Measurements from ENCODE around the gene SYT17.

The SYT17 gene

DNA sequence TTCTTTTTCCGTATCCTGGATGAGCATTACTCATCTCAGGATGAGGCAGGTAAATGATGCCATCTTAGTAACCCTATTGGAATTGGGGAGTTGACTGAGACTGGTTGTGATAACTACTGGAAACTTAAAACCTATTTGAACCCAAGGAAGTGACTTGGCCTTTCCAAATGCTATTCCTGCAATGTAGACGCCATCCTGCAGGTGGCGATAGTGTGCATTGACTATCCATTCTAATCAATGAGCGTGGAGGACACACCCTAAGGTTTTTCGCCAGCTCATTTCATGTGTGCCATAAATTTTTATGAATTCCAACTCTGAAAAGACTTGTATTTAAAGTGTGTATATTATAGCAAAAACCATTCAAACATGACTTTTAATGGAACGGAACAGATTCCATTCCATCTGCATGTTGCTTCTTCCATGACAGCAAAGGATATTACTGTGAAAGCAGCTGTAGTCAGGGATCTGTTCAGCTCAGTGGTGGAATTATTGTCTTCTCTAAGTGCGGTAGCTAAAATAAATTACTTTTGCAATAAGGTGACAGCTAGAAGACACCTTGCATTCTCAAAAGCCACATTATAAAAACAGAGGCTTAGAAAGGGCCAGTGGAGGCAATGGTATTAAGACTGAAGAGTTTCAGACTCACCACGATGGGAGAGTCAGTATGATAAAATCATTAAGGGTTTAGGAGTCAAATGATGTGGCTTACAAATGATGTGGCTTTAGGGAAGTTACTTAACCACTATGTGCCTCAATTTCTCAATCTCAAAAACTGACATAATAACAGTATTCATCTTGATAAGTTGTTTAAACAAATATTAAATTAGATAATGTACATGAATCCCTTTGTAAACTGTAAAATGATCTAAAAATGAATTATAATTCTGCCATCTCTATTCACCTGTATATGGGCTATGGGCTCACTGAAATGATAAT lies 55.5 kb downstream of the SYT17 start:
- DNase-seq: peak; percentile 66

GRCh38 chr16:19225651-19226050 lies 57.6 kb downstream of the SYT17 start:
- no peak for DNase-seq

DNA sequence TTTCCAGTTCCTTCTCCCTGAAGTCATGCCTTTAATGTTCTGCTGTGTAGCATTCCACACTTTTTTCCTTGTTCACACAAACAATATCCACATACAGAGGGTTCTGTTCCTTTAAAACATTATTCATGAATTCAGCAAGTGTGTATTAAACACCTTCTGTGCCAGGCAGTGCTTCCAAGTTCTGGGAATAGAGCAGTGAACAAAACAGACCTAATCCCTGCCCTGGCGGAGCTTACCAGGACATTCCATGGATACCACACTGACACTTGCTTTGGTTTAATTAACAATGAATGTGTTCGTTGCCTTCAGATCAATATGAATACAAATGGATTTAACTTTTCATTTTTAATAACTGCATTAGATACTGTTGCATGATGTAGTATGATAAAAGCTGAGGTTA lies 59.6 kb downstream of the SYT17 start:
- no peak for DNase-seq

DNA sequence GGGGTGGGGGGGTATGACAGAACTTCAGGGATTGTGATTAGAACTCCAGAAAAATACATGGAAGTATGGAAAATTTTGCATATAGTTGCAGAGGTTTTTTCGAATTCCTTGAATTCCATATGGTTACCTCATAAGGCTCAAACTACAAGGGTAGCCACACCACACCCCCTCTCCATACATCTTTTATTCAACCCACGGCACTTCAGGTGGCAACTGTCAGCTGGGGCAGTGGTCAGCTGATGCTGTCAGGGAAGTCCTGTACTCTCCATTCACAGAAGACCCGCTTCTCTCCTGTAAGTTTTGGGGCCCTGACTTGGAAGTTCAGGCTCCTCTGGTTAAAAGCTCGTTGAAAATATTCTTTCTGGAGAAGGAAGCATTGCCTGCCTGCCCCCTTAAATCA lies 60.0 kb downstream of the SYT17 start:
- DNase-seq: no peak

- no peak for DNase-seq
Observed at GRCh38 chr16:19228575-19228974, 60.5 kb downstream of the SYT17 start.

DNA sequence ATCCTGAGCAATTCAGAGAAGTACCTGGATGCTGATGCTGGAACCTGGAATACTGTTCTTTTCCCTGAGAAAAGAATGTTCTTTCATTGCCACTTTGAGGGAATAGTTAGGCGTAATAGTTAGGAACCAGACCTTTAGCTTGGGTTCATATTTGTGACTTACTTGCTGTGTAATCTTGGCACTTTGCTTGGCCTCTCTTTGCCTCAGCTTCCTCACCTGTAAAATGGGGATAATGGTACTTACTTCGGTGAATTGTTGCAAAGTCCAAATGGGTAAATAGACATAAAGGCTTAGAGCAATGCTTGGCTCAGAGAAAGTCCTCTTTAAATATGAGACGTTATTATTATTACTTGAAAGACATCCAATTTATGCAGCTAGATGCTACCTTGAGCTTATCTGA lies 62.5 kb downstream of the SYT17 start:
- no peak for DNase-seq

GRCh38 chr16:19231881-19232280 lies 63.8 kb downstream of the SYT17 start:
- no peak for DNase-seq

DNA sequence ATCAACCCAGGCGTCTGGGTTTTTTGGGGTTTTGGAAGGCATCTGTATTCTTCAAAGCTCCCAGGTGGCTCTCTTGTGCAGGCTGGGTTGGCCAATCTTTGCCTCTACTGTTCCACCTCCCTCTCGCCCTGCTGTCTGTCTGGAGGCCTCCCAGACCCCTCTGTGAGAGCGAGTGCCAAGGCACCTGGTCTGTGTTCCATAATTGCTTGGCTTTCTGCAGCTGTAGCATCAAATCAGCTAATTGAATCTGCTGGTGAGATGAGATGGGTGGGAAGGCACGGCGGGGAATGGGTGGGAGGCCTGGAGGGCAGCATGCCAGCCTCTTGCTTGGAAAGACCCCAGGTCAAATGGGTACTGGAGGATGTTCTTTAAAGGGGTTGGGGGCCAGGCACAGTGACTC lies 64.9 kb downstream of the SYT17 start:
- DNase-seq: no peak

GRCh38 chr16:19235478-19235877 lies 67.4 kb downstream of the SYT17 start:
- no peak for DNase-seq

DNA sequence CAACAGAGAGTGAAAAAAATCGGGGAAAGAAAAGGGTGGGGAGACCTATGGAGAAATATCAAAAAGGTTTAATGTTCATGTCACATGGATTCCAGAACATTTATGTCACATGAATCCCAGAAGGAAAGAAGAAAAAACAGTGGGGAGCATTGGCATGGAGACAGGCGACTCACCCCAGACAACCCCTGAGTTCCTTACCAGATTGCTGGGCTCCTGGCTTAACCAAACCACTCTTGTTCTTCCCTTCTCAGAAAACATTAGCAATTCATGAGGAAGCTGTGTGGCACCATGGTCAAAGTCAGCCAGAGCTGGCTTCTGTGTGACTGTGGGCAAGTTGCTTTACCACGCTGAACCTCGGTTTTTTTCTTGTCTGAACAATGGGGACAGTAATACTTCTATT lies 67.8 kb downstream of the SYT17 start:
- DNase-seq: no peak

GRCh38 chr16:19236561-19237209 lies 68.6 kb downstream of the SYT17 start:
- no peak for DNase-seq

GRCh38 chr16:19238406-19238805 lies 70.4 kb downstream of the SYT17 start:
- no peak for DNase-seq

DNA sequence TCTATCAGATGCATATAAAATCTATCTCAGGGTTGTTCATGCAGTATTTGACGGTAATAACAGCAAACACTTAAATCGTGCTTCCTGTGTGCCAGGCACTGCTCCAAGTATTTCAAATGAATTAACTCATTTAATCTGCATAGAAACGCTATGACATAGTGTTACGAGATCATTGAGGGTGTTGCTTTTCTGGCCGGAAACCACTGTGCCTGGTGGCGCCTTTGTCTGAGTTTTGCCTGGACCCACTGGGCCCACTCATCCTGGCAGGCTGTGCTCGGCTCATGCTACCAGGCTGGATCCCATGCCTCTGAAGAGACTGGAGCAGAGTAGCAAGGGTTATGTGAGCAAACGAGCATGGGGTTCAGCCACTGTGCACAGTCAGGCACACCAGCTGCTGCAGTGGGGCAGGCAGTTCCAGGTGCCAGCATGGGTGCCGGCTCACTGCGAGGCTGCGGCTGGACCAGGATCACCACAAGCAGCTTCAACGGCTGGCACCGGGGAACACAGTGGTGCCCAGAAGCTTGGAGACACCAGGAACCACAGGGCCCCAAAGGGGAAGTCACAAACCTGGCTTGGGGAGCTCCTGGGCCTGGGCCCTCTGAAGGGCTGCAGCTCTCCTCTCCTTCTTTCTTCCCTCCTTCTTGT lies 71.6 kb downstream of the SYT17 start:
- no peak for DNase-seq

- DNase-seq: no peak
Observed at GRCh38 chr16:19240494-19240893, 72.5 kb downstream of the SYT17 start.

DNA sequence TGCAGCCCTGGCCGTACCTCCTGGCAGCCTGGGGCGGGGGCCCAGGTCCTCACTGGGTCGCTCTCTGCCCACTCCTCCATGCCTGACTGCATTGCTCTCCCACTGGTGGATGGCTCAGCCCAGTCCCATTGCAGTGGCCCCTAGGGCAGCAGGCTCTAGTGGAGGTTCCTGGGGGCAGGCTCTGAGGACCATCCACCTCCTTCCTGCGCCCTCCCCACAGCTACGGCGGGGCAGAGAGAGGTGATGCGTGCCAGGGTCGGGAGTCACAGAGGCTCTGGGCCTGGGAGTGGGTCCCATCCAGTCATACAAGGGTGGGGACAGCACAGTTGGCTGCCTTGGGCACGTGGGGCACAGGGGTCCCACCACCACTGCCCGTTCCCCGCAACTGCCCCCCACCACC lies 73.5 kb downstream of the SYT17 start:
- no peak for DNase-seq

DNA sequence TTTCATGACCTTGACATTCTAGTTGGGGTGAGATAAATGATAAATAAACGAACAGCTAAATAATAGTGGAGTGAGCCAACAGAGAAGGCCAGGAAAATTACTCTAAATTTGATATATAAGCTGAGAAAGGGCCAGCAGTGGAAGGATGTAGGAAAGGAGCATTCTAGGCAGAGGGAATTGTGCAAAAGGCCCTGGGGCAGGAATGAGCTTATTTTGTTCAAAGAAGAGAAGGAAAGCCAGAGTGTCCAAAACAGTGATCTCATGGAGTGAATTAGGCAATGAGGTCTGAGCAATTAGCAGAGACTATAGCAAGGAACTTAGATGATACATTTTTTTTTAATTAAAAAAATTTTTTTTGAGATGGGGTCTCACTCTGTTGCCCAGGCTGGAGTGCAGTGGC lies 74.1 kb downstream of the SYT17 start:
- DNase-seq: no peak

DNA sequence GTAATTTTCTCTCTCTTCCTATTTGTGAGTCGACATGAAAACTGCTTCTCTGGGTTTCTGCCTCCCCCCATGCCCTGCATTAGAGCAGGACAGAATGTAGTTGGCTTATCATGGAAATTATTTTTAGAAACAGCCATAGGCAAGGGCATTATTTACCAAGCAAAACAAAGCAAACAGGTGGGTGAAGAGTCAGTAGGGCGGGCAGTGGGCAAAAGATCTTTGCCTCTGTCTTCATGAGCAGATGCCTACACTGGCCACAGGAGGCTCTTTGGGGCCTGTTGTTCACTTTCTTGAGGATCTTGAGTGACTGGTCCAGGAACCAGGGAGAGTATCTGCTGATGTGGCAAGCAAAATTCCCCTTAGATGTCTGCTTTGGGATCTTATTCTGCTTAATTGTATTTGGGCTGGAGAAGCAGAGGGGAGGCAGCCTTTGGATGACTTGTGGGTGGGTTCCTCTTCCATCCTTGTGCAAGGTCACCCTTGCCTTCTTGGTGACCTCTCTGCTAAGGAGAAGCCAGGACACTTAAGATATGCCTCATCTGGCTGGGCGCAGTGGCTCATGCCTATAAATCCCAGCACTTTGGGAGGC lies 75.0 kb downstream of the SYT17 start:
- no peak for DNase-seq

DNA sequence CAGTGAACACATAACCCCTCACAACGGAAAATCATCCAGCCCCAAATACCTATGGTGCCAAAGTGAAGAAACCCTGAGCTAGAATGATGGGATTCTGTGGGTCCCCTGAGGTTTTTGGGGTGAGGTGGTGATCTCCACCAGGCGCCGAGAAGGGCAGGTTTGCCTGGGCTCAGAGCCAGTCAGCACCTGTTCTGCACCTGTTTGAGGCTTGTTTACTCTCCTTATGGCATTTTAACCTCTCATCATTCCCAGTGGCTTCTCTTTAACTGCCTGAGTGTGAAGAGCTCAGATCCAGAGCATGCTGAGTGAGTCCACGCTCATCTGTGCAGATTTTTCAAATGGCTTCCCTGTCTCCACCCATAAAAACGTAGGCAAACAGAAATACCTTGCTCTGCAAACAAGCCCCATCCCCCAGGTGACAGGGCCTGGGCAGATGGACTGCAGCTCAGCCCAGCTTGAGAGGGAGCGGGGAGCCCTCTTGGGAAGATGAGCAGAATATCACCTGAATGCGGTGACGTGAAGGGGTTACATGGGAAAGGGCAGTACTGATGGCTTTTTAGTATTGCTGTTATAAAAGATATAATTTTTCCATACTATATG lies 77.4 kb downstream of the SYT17 start:
- DNase-seq: no peak

GRCh38 chr16:19252904-19253303 lies 84.9 kb downstream of the SYT17 start:
- peak; percentile 1 for DNase-seq

DNA sequence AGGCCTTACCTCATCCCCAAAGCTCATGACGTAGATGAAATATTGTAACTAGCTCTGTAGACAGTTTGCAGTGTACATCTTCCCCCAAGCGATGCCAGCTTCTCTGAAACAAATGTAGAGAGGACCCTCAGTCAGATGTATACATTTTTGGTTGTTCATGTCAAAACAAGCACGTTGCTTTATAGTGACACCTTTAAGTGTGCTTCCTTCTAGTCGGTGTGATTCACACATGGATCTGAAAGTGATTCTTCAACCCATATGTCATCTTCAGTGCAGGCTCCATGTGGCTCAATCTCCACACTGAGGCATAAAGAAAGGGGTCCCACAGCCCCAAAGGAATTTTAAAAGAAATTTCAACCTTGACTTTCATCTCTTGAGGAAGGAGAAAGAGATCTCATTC lies 86.6 kb downstream of the SYT17 start:
- DNase-seq: no peak

DNA sequence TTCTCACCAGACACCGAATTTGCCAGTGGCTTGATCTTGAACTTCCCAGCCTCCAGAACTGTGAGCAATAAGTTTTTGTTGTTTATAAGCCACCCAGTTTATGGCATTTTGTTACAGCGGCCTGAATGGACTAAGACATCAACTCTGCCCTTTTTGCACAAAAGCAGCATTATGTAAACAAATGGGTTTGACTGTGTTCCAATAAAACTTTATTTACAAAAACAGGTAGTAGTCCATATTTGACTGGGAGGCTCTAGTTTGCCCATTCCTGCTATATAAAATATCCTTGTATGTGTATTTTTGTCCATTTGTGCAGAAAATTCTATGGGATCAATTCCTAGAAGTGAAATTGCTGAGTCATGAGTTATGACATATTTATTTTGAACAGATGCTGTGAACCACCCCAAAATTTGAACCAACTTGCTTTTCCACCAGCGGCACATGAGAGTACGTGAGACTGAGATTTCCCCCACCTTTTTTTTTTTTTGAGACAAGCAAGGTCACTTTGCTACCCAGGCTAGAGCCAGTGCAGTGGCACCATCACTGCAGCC lies 96.2 kb downstream of the SYT17 start:
- DNase-seq: no peak

- no peak for DNase-seq
Observed at GRCh38 chr16:19265380-19265930, 97.4 kb downstream of the SYT17 start.

- DNase-seq: no peak
Observed at GRCh38 chr16:19266774-19267173, 98.7 kb downstream of the SYT17 start.

All from OCI-M1 (cell line).